ENCODE measurements around the gene SPNS2. TPM values are rescaled to one million over a fixed set of nuclear protein-coding genes. Genes with fewer than 3 reads are reported as not detected.

SPNS2 gene
- total and polyA plus RNA-seq, 9 donors, result 0.48 to 12.7 (median 4.2) TPM

GRCh38 chr17:4557626-4558346, 59.1 kb downstream of the SPNS2 start:
- H3K9me3 ChIP-seq, result no peaks in the 10 kb centered on the region
- no peaks in the 10 kb centered on the region for H3K36me3 ChIP-seq
- H3K4me1 ChIP-seq (ENCODE audit: insufficient read depth), result peaks cover 11% of the 10 kb centered on the region
- no peak for TF ChIP-seq EP300 (IDR thresholded peaks at IDR 0.05)
- TF ChIP-seq POLR2A (IDR thresholded peaks at IDR 0.05), result no peak
- TF ChIP-seq CTCF (IDR thresholded peaks at IDR 0.05), result no peak
- H3K27me3 ChIP-seq, result no peaks in the 10 kb centered on the region
- no peak for DNase-seq
- no peak overlapping the region for H3K4me3 ChIP-seq
- intact Hi-C loops (cut with DNase I), result loop anchor here in 1 of 4 donors (10.0 kb wide), 1 partner anchor 133 kb away; no protein-coding TSS in a partner anchor
- H3K27ac ChIP-seq, result no peak overlapping the region
- 83 to 89% (median 86%) methylated on average over 6 of the region's 6 CpGs for WGBS, 3 donors

GRCh38 chr17:4558347-4558971, 59.8 kb downstream of the SPNS2 start:
- WGBS, 3 donors, result 87 to 92% (median 90%) methylated on average over 22 to 24 of the region's 24 CpGs
- peaks cover 11% of the 10 kb centered on the region for H3K4me1 ChIP-seq (ENCODE audit: insufficient read depth)
- H3K9me3 ChIP-seq, result no peaks in the 10 kb centered on the region
- no peaks in the 10 kb centered on the region for H3K36me3 ChIP-seq
- H3K27me3 ChIP-seq, result no peaks in the 10 kb centered on the region
- no peak for DNase-seq
- no peak overlapping the region for H3K4me3 ChIP-seq
- TF ChIP-seq POLR2A (IDR thresholded peaks at IDR 0.05), result no peak
- TF ChIP-seq CTCF (IDR thresholded peaks at IDR 0.05), result no peak
- no peak for TF ChIP-seq EP300 (IDR thresholded peaks at IDR 0.05)
- H3K27ac ChIP-seq, result no peak overlapping the region
- intact Hi-C loops (cut with DNase I), result loop anchor here in 1 of 4 donors (10.0 kb wide), 1 partner anchor 134 kb away; no protein-coding TSS in a partner anchor

- Histone ChIP-seq H3K27ac (no peak overlapping the region), H3K9me3 (no peaks in the 10 kb centered on the region), H3K27me3 (no peaks in the 10 kb centered on the region), H3K4me1 (ENCODE audit: insufficient read depth) (peaks cover 11% of the 10 kb centered on the region), H3K36me3 (no peaks in the 10 kb centered on the region), H3K4me3 (no peak overlapping the region)
- intact Hi-C loops (cut with DNase I), result loop anchor here in 1 of 4 donors (10.0 kb wide), 1 partner anchor 134 kb away; no protein-coding TSS in a partner anchor
- peak in 3 of 5 donors; percentile 24 to 46 (median 34) for DNase-seq
- TF ChIP-seq POLR2A (IDR thresholded peaks at IDR 0.05) (no peak), EP300 (IDR thresholded peaks at IDR 0.05) (no peak), CTCF (IDR thresholded peaks at IDR 0.05) (no peak)
- 59 to 60% (median 59%) methylated on average over 15 to 17 of the region's 17 CpGs for WGBS, 3 donors
Measured at GRCh38 chr17:4559139-4559791, 60.6 kb downstream of the SPNS2 start.

GRCh38 chr17:4559966-4560365, 61.3 kb downstream of the SPNS2 start:
- WGBS, 3 donors, result 91 to 98% (median 96%) methylated on average over 5 of the region's 5 CpGs
- Histone ChIP-seq H3K27ac (no peak overlapping the region), H3K9me3 (no peaks in the 10 kb centered on the region), H3K4me3 (no peak overlapping the region), H3K27me3 (no peaks in the 10 kb centered on the region), H3K4me1 (ENCODE audit: insufficient read depth) (peaks cover 6% of the 10 kb centered on the region), H3K36me3 (no peaks in the 10 kb centered on the region)
- DNase-seq, result no peak
- no peak for TF ChIP-seq CTCF (IDR thresholded peaks at IDR 0.05)
- intact Hi-C loops (cut with DNase I), result loop anchor here in 1 of 4 donors (10.0 kb wide), 1 partner anchor 135 kb away; no protein-coding TSS in a partner anchor
